Stimulated activated CD8-positive, alpha-beta memory T cell treated with anti-CD3 and anti-CD28 coated beads, Interleukin-15, amount 100 ng/mL, for 24 hours (primary cell): ENCODE measurements around the gene FGFR2.

Experiments
- DNase-seq: peaks from one replicate; pipeline ENCODE4 v3.0.0-alpha.2; 2020; ENCODE audit warnings: low read depth

Gene FGFR2

DNA sequence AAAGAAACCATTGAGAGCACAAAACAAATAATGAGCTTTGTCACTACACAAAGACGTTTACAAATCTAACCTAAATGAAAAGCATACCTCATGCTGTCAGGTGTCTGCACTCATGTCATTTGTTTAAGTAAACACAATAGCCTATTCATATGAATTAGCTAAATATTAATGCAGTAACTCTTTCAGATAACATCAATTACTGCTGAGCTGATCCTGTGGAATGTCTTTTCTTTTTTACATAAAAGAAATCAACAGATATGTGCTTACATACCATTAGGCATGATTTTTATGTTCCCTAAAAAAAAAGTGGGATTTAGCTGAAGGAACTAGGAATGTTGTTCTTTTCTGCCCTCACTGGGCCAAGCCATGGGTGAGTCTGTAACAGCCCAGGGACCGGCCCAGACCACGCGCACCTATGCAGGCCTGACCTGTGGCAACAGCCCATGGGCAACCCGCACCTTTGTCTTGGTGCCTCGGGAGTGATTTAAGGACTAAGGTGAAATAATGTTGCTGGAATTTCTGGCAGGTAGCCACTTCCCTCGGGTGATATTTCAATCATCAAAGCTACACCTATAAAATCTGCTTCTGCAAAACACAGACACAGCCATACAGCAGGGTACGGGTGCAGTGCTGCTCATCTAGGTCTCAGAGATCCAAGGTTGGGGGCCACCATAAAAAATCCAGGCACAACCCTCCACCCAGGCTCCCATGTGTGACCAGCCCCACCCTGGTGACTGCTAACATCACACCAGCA lies 44.6 kb downstream of the FGFR2 start:
- no peak for DNase-seq

GRCh38 chr10:121552746-121553145 lies 45.5 kb downstream of the FGFR2 start:
- DNase-seq, result no peak

DNA sequence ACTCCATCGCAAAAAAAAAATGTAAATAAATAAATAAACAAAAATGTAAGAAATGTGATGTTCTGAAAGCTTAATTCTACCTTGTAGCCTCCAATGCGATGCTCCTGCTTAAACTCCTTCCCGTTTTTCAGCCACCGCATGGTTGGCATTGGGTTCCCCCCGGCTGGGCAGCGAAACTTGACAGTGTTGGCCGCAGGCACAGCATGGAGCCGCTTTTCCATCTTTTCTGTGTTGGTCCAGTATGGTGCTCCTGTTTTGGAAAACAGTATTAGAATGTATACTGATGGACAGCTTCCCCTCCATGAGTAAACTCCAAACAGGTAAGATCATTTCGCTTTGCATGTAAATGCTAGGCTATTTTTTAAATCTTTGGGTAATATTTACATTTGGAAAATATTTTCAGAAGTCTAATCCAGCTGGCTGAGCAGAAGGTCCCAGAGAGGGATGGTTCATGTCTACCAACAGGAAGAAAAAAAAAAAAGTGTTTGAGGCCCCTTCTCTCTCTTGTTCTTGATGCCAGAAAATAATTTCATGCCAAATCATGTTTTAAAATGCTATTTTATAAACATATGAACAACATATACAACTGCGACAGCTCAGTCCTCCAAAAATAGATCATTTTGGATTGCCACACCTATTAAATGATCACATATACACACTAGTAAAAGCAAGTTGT lies 46.9 kb downstream of the FGFR2 start:
- DNase-seq, result no peak

DNA sequence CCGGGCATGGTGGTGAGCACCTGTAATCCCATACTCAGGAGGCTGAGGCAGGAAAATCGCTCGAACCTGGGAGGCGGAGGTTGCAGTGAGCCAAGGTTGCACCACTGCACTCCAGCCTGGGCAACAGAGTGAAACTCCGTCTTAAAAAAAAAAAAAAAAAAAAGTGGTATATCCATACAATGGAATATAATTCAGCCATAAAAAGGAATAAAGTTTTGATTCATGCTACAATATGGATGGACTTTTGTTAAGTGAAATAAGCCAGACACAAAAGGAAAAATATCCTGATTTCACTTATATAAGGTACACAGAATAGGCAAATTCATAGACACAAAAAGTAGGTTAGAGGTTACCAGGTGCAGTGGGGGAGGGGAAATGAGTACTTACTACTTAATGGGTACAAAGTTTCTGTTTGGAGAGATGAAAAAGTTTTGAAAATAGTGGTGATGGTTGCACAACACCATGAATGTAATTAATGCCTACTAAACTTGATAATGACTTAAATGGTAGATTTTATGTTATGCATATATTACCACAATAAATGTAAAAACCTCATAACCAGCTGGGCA lies 53.9 kb downstream of the FGFR2 start:
- no peak for DNase-seq

DNA sequence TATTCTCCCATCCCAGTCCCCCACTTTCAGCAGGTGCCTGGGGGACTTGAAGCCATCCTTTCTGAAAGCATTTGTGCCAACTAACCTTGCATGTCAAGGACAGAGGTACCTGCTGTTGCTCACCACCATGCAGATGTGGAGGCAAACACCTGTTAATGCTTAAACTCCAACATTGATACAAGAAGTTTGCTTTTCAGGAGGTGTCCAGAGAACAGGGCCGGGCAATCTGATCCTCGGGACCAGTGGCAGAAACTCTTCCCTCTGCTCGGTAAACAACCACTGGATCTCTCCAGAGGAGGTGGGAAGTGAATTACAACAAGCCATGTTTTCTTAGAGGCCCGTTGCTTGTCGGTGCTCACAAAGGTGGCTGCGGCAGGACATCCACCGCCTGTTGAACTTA lies 54.7 kb downstream of the FGFR2 start:
- DNase-seq, result no peak

GRCh38 chr10:121541450-121542120 lies 56.7 kb downstream of the FGFR2 start:
- DNase-seq, result no peak

- no peak for DNase-seq
These were observed 57.4 kb downstream of the FGFR2 start for GRCh38 chr10:121540732-121541395.

DNA sequence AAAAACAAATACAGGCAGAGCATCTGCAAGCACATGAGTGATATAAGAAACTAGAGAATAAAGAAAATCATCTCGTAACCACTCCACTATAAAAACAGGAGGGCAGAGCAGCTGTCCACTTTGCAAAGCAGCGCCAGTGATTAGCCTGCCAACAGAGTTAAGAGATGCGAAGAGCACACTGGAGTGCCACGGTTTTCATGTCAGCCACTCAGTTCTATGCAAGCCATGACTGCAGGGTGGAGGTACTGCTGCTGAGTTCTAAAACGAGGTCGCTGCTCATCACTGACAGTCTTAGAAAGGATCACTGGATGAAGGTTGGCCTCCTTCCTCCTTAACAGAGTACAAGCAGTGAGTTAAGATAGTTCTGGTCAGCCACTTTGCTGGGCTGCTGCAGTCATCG lies 58.5 kb downstream of the FGFR2 start:
- no peak for DNase-seq

- no peak for DNase-seq
These were observed 61.8 kb downstream of the FGFR2 start for GRCh38 chr10:121536310-121536913.

DNA sequence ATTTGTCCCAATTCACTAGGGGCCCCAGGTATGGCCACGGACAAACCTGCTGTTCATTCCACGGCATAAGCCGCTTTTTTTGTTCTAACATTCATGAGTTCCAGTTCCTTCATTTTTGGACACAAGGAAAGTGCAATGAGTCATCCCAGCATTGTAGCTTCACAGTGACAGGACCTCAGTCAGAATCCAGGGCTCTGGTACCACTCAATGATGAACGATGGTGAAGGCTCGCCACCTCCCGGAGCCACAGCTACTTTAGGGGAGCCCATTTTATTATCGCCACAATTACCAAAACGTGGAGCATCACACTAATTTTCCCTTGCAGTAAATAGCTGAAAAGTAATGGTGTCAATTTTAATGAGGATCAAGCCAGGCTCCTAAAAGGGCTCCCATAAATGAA lies 62.9 kb downstream of the FGFR2 start:
- DNase-seq, result no peak

GRCh38 chr10:121532292-121532864 lies 65.9 kb downstream of the FGFR2 start:
- no peak for DNase-seq

GRCh38 chr10:121531830-121532178 lies 66.4 kb downstream of the FGFR2 start:
- no peak for DNase-seq

DNA sequence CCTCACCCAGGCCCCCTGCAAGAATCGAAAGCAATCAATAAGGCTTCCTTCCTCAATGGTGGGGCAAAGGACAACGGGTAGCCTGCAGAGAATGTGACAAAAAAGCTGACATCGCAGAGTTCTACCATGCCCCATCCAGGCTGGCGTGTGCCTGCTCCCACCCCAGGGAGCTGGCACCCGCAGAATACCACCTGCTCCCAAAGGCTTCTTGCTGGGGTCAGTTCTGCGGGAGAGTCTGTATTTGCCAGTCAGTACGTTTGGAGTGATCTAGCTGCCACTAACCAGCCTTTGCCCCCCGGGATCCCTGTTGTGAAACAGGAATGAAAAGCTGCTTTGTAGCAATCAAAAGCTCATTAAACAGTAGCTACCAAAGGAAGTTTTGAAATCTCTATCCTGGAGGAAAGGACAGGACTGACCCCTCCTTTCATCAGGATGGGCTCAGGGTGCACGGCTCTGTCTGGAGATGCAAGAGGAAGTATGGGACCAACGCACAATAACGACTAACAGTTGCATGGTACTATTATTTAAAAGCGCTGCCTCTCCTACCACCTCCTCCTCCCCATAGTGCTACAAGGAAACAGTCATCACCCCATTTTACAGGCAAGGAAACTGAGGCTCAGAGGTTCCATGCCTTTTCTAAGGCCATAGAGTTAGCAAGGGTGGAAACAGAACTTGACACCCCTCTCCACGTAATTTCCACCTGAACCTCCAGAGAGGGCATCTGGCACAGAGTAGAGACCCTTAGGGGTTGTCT lies 67.0 kb downstream of the FGFR2 start:
- DNase-seq, result no peak

GRCh38 chr10:121530481-121531075 lies 67.7 kb downstream of the FGFR2 start:
- DNase-seq, result no peak

DNA sequence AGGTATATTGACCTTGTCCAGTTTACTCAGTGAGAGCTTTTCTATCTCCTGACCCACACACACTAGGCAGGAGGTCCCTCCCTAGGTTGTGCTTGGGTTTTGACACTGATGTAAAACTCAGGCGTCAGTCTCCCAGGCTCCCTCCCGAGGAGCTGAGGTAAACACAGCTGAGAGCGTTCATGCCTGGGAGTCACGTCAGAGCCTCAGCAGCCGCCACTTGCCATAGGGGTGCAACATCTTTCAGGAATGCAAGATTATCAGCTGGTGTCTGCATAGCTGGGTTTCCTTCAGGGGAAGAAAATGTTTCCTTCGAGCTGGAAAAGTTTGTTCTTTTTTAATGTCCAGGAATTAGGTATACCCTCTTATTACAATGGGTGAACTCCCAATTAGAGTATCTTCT lies 70.6 kb downstream of the FGFR2 start:
- DNase-seq, result no peak

- DNase-seq, result no peak
These were observed 71.4 kb downstream of the FGFR2 start for GRCh38 chr10:121526801-121527221.

DNA sequence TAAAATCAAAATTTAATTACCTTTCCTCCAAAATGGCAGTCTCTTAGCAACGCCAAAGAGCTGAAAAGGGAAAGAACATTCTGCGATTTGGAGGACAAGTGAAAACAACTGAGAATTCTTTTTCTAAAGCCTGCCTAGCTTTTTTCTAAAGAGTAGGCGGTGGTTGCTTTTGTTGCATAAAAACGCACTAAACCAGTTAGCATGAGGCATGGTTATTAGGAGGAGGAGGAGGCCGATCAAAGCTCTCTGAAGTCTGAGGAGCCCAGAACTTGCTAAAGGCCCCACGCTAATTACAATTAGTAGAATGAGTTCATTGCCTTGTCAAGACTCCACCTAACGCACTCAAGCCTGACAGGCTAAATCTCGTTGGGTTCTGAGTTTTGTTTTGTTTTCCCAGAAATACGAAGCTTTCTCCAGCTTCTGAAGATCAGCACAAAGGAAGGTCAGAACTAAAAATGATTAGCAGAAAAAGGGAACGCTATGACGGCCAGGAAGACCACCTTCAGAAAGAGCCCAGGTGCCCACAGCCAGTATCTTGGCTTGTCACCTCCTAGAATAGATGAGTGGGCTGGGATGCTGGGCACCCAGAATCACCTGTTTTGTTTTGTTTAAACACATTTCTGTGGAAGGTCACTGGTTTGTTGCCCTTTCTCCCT lies 72.0 kb downstream of the FGFR2 start:
- DNase-seq, result no peak

DNA sequence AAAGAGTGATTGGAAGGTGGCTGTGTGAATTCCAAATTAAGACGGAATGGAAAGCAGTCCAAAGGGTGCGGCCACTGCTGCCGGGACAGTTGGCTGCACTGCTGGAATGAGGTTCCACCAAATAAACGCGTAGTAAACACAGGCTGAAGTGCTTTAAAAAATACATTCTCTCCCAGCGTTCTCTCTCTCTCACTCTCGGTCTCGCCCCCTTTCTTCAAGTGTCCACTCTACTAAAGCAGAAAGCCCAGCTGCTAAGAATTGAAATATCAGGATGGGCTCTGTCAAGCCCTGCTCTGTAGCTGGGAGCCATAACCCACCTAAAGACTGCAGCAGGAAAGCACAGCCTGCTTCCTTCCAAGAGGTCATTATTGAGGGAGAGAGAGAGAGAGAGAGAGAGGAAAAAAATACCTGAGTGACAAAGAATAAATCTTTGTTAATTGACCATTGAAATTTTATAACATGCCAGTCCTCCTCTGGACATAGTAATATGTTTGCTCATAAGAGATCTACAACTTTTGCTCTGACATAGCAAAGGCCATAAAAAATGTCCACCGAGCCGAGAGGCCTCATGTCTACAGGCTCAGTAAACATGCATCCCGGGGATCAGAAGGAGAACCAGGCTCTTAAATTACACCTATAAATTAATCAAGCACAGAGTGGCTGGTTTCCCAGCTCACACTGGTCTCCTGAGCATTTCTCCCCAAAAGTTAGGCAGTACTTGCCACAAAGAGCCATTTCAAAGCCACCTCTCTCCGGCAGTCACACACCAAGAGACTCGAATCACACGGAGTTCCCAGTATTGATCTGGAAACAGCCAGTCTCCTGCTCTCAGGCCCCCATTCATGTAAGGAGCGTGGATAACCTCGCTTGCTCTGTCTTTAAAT lies 72.8 kb downstream of the FGFR2 start:
- no peak for DNase-seq
